Muscle of back (tissue), 11 donors: ENCODE measurements around the gene CTNNA3. TPM values are rescaled to one million over a fixed set of nuclear protein-coding genes. Genes with fewer than 3 reads are reported as not detected.

Experiments
- DNase-seq, 3 donors: peaks; one replicate each; pipeline versions ENCODE4 v3.0.0 to v3.0.0-alpha.2; 2013
- polyA plus RNA-seq, 10 donors: library from polyadenylated mRNA; unstranded; fragments of 120-200 nt; gene quantifications; one replicate each; pipeline ENCODE4 v1.2.1, GENCODE V29; 2013; ENCODE audit not compliant: insufficient read length in 10 of 10

The CTNNA3 gene
- polyA plus RNA-seq, 10 donors, result 4.6 to 15.8 (median 7.9) TPM

DNA sequence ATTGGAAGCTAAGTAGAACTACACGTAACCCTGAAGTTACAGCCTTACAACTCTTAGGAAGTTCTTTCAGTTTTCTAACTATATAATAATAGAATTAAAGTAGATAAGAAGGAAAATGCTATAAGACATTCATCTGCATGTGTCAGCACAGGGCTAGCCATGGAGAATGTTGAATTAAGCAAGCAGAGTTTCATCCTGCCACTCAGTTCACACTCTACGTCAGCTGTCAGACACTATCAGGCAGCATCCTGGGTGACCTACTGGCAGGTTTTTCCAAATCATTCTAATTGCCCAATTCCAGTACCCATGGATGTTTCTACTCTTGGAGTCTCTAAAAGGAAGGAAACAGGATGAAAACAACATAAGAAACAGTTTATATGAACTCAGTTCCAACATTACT lies 815.2 kb downstream of the CTNNA3 start:
- no peak for DNase-seq

DNA sequence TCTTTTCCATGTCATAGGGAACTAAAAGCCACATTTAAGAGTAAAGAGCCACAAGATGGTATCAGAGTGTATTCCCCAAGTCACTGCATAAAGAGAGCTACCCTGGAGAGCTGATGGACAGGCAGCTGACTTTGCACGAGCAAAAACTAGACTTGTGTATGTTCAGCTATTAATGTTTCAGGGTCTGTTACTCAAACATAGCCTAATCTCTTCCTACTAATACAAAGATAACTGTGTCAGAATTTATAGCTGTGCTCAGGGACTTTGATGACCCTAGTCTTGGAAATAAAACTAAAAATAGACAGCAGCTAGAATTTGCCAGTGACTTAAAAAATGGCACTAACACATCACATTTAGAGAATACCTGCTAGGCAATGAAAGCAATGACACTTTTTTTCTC lies 815.7 kb downstream of the CTNNA3 start:
- DNase-seq, result no peak

DNA sequence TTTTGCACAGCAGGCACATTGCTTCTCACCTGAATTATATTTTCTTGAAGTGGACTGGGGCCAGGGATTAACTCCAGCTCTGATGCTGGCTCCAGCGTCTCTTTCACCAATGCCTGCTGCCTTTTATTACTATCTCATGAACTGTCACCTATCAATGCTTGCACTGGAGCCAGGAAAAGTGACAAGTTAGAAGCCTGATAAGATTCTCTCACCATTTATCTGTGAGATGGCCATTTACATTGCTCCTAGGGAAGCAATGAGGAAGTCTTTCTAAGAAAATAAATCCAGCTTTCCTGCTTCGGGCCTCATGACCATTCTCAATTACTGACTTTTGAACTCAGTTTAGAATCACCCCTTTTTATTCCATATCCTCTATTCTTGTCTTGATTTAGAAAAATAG lies 818.6 kb downstream of the CTNNA3 start:
- no peak for DNase-seq

DNA sequence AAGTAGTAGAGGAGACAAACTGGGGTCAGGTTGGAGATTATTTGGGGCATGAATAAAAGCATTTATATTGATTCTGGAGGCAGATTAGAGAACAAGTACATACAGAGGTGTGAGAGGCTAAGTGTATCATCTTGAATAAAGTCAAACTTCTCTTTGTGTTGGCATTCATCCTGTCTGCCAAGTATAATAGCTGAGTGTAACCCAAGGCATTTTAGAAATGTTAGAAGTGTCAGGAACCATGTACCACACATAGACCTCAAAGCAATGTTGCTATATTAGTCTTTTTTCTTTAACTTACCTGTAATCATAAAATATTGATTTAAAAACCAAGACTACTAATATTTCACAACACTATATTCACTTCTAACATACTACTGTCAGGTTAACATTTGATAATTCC lies 826.4 kb downstream of the CTNNA3 start:
- DNase-seq, result no peak

DNA sequence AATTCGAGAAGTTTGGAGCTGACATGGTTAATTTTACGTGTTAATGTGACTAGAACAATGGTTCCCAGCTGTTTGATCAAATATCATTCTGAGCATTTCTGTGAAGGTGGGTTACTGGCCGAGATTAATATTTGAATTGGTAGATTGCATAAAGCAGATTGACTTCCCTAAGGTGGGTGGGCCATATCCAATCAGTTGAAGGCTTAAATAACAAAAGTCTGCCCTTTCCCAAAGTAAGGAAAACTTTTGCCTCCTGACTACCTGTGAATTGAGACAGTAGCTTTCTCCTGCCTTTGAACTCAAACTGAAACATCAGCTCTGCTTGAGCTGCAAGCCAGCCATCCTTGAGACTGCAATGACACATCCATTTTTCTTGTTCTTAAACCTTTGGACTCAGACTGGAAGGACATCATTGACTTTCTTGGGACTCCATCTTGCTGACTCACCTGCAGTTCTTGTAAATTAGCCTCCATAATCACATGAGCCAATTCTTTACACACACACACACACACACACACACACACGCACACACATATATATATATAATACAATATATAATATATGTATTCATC lies 833.2 kb downstream of the CTNNA3 start:
- DNase-seq, result no peak

DNA sequence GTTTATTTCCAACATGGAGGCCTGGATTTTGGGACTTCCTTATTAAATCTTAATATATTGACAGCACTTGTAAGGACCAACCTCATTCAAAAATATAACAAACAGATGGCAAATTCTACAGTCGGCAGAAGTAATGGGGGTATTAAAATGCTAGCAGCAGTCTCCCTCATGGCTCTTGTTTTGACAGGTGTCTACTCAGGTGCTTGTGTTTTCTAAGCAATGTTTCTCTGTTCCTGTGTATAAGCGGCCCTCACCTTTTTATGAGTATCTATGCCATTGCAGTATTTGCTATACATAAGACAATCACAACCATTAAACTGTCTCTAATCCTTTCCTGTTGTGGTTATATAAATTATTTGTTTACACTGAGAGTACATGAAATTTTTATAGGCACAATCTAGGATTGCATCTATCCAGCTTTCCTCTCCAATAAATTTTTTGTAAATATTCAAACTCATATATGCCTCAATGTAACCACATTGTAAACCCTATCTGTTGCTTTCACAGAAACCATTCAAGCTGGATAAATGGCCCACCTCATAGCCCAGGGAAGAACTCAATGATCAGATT lies 835.5 kb downstream of the CTNNA3 start:
- DNase-seq, result no peak

DNA sequence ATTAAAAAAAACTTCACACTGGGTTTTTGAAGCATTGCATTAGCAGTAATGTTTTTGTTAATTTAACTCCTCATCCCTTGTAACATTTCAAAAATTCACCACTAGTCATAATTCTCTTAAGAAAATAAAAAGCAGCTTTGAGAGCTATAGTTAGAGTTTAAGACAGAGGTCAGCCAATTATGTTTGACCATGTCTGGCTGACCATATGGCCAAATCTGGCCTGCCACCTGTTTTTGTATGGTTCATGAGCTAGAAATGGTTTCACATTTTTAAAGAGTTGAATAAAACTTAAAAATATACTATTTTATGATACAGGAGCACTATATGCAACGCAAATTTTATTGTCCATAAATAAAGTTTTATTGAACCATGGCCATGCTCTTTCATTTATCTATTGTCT lies 843.2 kb downstream of the CTNNA3 start:
- no peak for DNase-seq

DNA sequence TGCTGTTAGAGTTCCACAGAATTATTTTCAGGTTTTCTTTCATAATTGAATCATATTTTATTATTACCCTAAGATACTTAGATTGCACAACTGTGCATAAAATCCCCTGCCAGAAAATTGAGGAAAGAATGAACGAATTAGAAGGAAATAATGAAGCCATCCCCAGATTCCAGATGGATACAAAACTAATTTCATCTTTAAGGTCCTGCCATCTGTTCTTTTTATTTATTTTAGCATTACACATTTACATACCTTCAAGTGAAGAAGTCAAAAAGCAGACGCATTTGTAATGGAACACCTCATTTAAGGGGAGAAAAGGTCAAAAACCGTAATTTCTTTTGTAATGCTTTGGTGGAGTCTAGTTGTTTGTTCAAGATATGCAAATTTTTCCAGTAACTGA lies 847.1 kb downstream of the CTNNA3 start:
- DNase-seq, result peak in 1 of 3 donors; percentile 39

DNA sequence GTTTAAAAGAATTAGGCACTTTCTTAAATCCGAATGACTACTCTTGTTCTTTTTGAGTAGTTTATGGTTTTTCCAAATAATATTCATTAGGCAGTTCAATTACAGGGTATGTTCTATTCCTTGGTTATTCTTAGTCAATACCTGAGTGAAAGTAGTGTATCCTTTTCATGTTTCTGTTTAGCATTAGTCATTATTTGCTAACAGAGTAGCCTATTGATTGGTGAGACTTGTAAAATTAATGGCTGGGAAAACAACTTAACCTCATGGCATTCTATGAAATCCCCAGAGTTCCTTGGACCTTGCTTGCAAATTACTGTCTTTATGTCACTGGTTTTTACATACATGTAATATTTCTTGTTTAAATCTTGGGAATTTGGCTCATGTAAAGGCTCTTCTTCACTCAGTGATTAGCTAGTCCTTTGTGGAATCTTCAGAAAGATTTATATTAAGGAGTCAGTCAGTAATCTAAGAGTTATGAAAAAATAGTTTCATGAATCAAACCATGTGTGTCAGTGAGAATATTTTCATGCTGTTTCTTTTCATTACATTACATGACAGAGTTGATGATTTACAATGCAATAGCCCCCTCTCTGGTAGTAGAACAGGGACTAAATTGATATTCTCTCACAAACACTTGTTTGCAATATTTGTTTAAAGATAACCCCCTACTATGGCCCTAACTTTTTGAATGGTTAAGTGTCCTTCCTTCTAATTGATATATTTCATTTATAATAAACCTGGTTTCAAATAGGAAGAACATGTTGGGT lies 851.6 kb downstream of the CTNNA3 start:
- peak in 1 of 3 donors; percentile 13 for DNase-seq

DNA sequence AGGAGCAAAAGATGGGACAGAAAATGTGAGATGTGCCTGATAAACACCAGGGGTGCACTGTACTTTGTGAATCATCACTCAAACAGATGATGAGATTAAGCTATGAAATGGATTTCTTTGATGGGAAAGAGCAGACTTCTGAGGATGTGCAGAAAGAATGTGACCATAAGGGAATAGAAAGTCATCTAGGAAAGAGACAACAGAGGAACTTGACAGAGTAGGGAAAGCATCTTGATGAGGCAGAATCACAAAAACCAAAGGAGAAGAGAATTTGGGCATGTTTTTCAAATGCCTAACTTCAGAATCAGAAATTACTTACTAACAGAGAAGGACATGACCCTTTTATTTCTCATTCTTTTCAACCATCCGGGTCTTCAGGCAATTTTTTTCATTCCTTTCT lies 852.6 kb downstream of the CTNNA3 start:
- peak in 1 of 3 donors; percentile 43 for DNase-seq

DNA sequence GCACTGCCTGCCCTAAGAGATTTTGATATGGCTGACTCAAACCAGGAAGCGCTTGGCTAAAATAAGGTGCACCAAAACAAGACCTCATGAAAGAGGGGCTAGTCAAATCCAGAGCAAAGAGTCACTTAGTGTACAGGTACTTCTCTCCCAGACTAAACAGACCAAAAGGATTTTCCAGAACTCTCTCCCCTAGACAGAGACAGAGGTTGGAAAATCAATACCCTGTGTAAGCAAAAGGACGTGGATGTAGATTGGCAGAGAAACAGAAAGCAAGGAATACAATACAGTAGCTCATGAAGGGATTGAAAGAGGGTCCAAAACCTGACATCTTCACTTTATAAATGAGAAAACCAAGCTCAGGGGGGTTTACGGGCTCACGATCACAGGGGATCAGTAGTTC lies 853.1 kb downstream of the CTNNA3 start:
- no peak for DNase-seq

DNA sequence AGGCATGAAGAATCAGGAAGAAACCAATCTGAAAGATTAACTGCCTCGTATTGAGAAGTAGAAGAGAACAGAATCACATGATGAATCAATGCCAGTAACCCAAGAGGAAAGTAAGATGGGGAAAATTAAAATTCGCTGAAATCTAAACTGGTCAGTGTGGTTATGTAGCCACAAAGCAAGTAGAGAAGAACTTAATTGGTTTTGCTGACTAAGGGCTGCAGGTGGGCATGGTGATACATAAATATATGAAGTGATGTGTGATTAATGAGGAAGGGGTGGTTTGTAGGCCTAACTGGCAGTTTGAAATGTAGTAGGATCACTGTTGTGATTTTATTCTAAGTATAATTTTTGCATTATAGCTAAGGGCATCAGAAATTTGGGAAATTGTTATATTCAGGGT lies 853.6 kb downstream of the CTNNA3 start:
- no peak for DNase-seq

DNA sequence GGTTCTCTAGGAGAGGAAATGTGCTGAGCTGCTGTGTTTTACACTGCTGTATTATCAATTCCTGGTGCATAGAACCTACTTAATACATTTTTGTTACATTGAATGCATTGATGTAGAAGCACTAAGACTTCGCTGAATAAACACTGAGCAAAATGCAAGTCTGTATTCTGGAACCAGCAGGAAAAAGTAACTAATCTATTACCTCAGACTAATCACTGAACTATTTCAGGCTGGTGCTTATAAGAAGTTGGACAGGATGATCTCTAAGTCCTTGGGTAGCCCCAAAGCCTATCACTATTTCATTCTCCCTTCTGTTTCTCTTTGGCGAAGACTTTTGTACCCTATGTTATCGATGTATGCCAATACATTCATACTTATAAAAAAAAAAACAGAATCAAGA lies 857.3 kb downstream of the CTNNA3 start:
- no peak for DNase-seq

DNA sequence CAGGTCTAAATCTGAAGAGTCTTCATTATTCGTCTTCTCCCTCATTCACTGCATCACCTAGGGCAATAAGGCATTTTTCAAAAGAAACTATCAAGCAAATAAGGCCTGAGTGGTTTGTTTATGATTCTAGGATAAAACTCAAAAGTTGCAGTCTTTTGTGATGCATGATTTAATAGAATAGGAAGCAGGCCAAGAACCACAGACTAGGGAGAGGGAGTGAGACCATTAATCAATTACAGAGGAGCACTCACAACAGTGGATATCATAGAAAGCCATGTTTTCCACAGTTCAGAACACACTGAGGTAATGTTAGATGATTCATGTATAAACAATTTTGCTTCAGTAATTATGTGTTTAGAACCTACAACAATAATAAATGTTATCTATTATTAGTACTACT lies 858.0 kb downstream of the CTNNA3 start:
- DNase-seq, result peak in 2 of 3 donors; percentile 26 to 66

DNA sequence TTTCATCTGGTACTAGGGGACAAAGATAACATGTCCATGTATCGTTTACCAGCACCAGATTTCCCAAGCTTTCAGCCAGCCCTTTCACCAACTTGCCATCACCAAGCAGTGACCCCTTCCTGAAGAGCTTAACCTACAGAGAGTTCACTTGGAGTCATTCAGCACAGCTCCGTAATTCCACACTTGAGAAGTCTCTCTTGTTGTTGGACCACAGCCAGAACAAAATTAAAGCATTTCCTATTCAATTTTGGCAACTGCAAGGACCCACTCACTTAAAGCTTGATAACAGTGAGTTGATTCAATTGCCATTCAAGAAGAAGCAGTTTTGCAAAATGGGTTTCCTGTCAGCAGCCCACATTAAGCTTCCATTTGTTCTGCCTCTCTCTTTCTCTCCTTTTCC lies 858.7 kb downstream of the CTNNA3 start:
- DNase-seq, result no peak

DNA sequence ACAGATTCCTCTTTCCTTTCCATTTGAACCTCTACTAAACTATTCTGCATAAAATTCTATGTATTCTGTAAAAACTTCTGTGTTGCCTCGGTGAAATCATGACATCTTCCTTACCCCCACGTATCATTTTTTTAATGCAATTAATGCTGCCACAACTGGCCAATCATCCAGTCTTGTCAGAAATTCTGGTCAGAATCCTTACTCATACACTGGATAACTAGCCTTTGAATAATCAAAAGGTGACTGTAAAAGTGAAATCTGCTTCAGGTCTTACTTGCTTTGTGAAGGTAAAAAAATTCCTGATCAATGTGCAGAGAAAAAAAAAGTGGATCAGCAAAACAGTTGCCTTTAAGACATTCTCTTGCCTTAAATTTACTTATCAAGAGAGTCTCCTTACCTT lies 859.2 kb downstream of the CTNNA3 start:
- no peak for DNase-seq

DNA sequence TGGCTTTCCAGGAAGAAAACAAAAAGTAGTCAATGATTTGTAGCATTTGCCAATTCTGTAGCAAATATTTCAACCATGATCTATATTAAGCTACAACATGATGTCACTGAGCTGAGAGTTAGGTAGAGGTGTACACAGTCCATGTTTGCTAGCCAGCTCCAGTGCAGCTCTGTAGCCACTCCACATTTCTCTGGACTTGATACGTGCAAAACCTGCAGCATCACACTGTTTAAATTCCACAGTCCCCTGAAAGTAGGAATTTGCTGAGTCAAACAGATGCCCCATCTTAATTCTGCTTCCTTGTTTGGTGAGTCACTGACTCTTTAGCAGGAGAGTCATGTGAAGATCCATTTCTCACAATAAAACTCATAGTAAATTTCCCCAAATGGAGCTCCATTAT lies 859.9 kb downstream of the CTNNA3 start:
- DNase-seq, result peak in 1 of 3 donors; percentile 79

DNA sequence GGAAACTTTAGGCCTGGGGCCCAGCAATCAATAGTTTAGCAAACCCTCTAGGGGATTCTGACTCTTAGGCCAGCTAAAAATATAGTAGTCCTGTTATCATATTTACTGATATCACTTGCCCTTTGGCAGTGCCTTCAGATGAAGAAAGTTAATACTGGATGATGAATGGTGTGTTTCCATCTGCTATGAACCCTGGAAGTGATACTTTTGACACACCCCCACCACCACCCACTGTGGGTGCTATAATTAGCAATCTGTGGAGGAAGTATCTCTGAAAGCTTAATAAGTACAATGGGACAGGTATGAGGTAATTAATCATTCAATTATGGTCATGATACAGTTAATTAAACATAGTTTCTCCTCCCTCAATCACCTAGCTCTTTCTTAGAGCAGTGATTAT lies 860.6 kb downstream of the CTNNA3 start:
- DNase-seq, result no peak

DNA sequence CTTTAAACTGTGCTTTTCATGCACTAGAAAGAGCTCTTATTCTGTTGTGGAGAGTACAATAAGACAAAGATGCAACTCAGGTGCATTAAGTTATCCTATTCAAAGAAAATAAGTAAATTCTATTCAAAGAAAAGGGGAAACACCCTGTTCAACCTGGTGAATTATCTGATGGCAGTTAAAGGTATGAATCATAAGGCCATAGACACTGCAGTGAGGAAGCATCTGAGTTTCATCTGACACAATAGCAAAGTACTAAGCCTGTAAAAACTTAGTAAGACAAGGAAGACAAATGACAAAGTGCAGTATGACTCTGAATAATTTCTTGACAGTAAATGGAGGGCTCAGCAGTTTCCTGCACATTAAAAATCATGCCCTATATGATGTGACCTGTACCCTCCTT lies 861.2 kb downstream of the CTNNA3 start:
- DNase-seq, result no peak

DNA sequence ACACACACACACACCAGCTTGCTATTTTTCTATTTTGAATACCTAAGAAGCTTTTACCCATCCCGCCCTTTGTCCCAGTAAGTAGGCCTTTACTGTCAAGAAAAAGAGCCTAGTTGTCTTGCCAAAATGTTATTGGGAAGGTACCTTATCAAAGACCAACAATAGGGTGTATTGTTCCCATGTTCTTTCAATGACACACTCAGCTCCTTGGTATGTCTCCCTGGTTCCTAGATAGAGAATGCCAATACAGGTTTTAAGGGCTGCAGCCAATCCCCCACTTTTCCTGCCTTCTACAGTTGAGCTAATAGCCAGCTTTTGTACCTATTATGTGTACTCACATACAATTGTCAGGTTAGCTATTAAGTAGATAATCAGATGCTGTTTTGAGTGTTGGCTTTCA lies 862.1 kb downstream of the CTNNA3 start:
- no peak for DNase-seq

DNA sequence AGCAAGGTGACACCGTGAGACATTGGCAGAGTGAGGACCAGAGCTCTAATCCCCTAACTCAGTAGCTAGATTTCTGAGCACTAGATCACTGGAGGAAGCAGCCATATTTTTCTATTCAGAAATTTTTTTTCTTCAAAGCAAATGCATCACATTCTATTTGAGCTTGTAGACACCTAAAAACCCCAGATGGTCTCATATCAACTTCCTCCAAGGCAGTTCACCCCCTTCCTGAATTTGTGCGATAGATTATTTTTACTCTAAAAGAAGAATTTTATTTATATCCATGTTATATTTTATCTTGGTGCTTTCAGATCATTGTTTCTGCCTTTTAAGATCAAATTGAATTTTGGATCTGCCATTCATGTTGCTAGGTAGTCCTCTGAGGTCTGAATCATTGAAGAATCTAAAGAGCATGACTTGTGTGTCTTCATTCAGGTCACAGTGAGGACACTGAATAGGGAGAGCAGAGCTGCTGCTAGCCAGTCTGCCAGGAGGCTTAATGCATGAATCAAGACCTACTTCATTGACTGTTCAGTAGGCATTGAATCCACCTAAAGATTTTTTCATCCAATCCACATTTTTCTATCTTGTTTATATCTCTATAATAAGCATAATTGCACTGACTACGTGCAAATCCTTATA lies 863.1 kb downstream of the CTNNA3 start:
- DNase-seq, result no peak

DNA sequence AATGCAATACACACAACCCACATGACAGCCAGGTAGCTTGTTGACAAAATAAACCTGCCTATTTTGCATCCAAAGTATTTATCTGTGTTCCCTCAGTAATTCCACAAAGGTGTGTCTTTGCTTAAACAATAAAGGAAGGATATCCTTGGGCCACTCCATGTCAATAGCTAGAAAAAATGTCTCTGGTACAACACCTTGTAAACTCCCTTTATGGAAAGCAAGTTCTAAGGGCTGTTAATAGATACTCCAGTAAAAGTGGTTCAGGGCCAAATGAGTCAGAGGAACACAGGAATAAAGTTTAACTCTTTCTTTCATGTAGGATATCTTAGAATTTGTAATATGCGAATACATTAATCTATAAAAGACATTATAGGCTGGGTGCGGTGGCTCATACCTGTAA lies 867.0 kb downstream of the CTNNA3 start:
- DNase-seq, result no peak

DNA sequence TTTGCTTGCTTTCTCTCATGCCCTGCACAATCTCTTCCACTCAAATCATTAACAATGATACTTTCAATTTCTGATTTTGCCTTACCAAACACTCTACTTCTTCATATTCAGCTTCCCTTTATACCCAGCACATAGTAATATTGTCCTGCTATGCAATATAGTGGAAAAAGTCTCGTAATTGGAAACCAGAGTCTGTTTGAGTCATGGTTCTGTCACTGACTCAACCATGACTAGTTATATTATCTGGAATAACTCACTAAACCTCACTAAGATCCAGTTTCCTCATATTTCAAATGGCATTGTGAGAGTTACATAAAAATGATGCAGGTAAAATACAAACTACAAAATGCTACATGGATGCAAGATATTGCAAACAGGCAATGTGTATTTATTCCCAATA lies 868.6 kb downstream of the CTNNA3 start:
- DNase-seq, result no peak
